Esophagus muscularis mucosa (tissue), 4 donors: ENCODE data around the gene PRKN. TPM values are rescaled to one million over a fixed set of nuclear protein-coding genes. Genes with fewer than 3 reads are reported as not detected.
A peak's percentile ranks its signal among the peaks of the same experiment; 100 is the strongest.

Experiments
- DNase-seq: peaks from one replicate; pipeline ENCODE4 v3.0.0-alpha.2; 2017; ENCODE audit errors: extremely low spot score
- H3K27ac ChIP-seq, 4 donors: fragments of 200-600 bp; sonication (generic); replicated peaks in 1 of 4; 1 replicate in 3 of 4; 2 replicates in 1 of 4; pipeline ENCODE4 v1.5.1; 2016 to 2019; ENCODE audit warnings: mild to moderate bottlenecking in 1 of 4
- H3K27me3 ChIP-seq, 4 donors: fragments of 200-600 bp; sonication (generic); one replicate each; pipeline versions ENCODE4 v1.5.1 to v1.6.0; 2016 to 2019
- H3K36me3 ChIP-seq, 4 donors: fragments of 200-600 bp; sonication (generic); one replicate each; pipeline ENCODE4 v1.5.1; 2016 to 2019
- H3K4me1 ChIP-seq, 4 donors: fragments of 200-600 bp; sonication (generic); one replicate each; pipeline ENCODE4 v1.5.1; 2016 to 2019
- H3K4me3 ChIP-seq, 4 donors: fragments of 200-600 bp; sonication (generic); 1 replicate in 2 of 4; 2 replicates in 2 of 4; pipeline ENCODE4 v1.5.1; 2016 to 2019; ENCODE audit warnings: mild to moderate bottlenecking in 4 of 4, moderate library complexity in 1 of 4
- H3K9me3 ChIP-seq, 4 donors: fragments of 200-600 bp; sonication (generic); 1 replicate in 3 of 4; 2 replicates in 1 of 4; pipeline ENCODE4 v1.5.1; 2016 to 2019
- CTCF ChIP-seq, 3 experiments: fragments of 200-600 bp in 2 of 3; fragments of 450-650 bp in 1 of 3; sonication (generic) in 2 of 3; IDR thresholded peaks; one replicate each; pipeline ENCODE4 v1.5.1; 2017 to 2019; ENCODE audit warnings: antibody characterized with exemption in 3 of 3, mild to moderate bottlenecking in 2 of 3, moderate library complexity in 1 of 3
- EP300 ChIP-seq: sonication (generic); formaldehyde crosslinking; IDR thresholded peaks from one replicate; pipeline ENCODE4 v1.6.1; 2017; ENCODE audit warnings: antibody characterized with exemption
- POLR2A ChIP-seq: fragments of 450-650 bp; IDR thresholded peaks from one replicate; pipeline ENCODE4 v1.6.1; 2017; ENCODE audit warnings: antibody characterized with exemption, moderate library complexity, mild to moderate bottlenecking, low read depth
- POLR2AphosphoS5 ChIP-seq, 2 donors: sonication (generic); formaldehyde crosslinking; IDR thresholded peaks; one replicate each; pipeline ENCODE4 v1.6.1; 2017; ENCODE audit warnings: antibody characterized with exemption in 2 of 2
- WGBS: methylation state at CpG from one replicate; pipeline ENCODE4 v1.1.5; 2018; 5-methylcytosine and 5-hydroxymethylcytosine counted together
- intact Hi-C: fragments of 100-400 bp; cut with DNase I; formaldehyde crosslinking; loops from one replicate; pipeline ENCODE4 v1.15.1; 2023
- total RNA-seq, 4 donors: library from RNA; depleted of rRNA; stranded (reverse); fragments of >200 nt; gene quantifications; one replicate each; pipeline versions ENCODE4 v1.1.0 to v1.2.1, GENCODE V29; 2016

Gene PRKN
- total RNA-seq, 4 donors from 2014 or later, result 9.6 to 14.5 (median 10.8) TPM

- Histone ChIP-seq H3K27ac (no peak overlapping the region), H3K27me3 (no peaks in the 10 kb centered on the region), H3K9me3 (no peaks in the 10 kb centered on the region), H3K4me1 (peaks cover 0 to 11% (median 2%) of the 10 kb centered on the region in 4 donors), H3K36me3 (no peaks in the 10 kb centered on the region), H3K4me3 (no peak overlapping the region)
- intact Hi-C loops, result loop anchor here (10.0 kb wide), 1 partner anchor 510 kb away; no protein-coding TSS in a partner anchor
- 56% methylated on average over 5 of the region's 5 CpGs for WGBS
- DNase-seq, result no peak
- TF ChIP-seq EP300 (no peak), POLR2AphosphoS5 (IDR thresholded peaks at IDR 0.05) (no peak), POLR2A (no peak), CTCF (IDR thresholded peaks at IDR 0.05) (no peak)
Observed at GRCh38 chr6:161924516-161925116, 803.0 kb downstream of the PRKN start.

- H3K36me3 ChIP-seq, result no peaks in the 10 kb centered on the region
- no peaks in the 10 kb centered on the region for H3K27me3 ChIP-seq
- WGBS, result 15% methylated on average over 1 of the region's 1 CpG
- no peak for DNase-seq
- H3K9me3 ChIP-seq, result no peaks in the 10 kb centered on the region
- H3K27ac ChIP-seq, result no peak overlapping the region
- peaks cover 0 to 11% (median 2%) of the 10 kb centered on the region in 4 donors for H3K4me1 ChIP-seq
- TF ChIP-seq EP300 (no peak), CTCF (IDR thresholded peaks at IDR 0.05) (peak in 2 of 3 experiments; percentile 23 to 41)
- H3K4me3 ChIP-seq, result no peak overlapping the region
- intact Hi-C loops, result loop anchor here (10.0 kb wide), 1 partner anchor 508 kb away; no protein-coding TSS in a partner anchor
Observed at GRCh38 chr6:161922631-161923119, 804.9 kb downstream of the PRKN start.

GRCh38 chr6:161921602-161922395 is 805.8 kb downstream of the PRKN start:
- no peaks in the 10 kb centered on the region for H3K9me3 ChIP-seq
- H3K4me3 ChIP-seq, result no peak overlapping the region
- H3K27ac ChIP-seq, result no peak overlapping the region
- WGBS, result 54% methylated on average over 3 of the region's 3 CpGs
- H3K36me3 ChIP-seq, result no peaks in the 10 kb centered on the region
- no peaks in the 10 kb centered on the region for H3K27me3 ChIP-seq
- DNase-seq, result no peak
- TF ChIP-seq POLR2AphosphoS5 (IDR thresholded peaks at IDR 0.05) (no peak), CTCF (IDR thresholded peaks at IDR 0.05) (no peak), POLR2A (no peak), EP300 (no peak)
- H3K4me1 ChIP-seq, result peaks cover 0 to 11% (median 2%) of the 10 kb centered on the region in 4 donors
- intact Hi-C loops, result loop anchor here (10.0 kb wide), 1 partner anchor 507 kb away; no protein-coding TSS in a partner anchor

- no peaks in the 10 kb centered on the region for H3K9me3 ChIP-seq
- H3K27ac ChIP-seq, result no peak overlapping the region
- peaks cover 0 to 11% (median 2%) of the 10 kb centered on the region in 4 donors for H3K4me1 ChIP-seq
- H3K27me3 ChIP-seq, result no peaks in the 10 kb centered on the region
- TF ChIP-seq POLR2A, result no peak
- no peak for TF ChIP-seq CTCF (IDR thresholded peaks at IDR 0.05)
- TF ChIP-seq EP300, result no peak
- TF ChIP-seq POLR2AphosphoS5 (IDR thresholded peaks at IDR 0.05), result no peak
- intact Hi-C loops, result loop anchor here (10.0 kb wide), 1 partner anchor 505 kb away; no protein-coding TSS in a partner anchor
- no peak overlapping the region for H3K4me3 ChIP-seq
- WGBS, result 95% methylated on average over 2 of the region's 2 CpGs
- no peak for DNase-seq
- no peaks in the 10 kb centered on the region for H3K36me3 ChIP-seq
Observed at GRCh38 chr6:161919691-161920090, 807.9 kb downstream of the PRKN start.
